Measurements from ENCODE around the gene PKLR. TPM values are rescaled to one million over a fixed set of nuclear protein-coding genes. Genes with fewer than 3 reads are reported as not detected.

The PKLR gene
- total RNA-seq, 1 experiment from 2014 or later, result 0.17 TPM

DNA sequence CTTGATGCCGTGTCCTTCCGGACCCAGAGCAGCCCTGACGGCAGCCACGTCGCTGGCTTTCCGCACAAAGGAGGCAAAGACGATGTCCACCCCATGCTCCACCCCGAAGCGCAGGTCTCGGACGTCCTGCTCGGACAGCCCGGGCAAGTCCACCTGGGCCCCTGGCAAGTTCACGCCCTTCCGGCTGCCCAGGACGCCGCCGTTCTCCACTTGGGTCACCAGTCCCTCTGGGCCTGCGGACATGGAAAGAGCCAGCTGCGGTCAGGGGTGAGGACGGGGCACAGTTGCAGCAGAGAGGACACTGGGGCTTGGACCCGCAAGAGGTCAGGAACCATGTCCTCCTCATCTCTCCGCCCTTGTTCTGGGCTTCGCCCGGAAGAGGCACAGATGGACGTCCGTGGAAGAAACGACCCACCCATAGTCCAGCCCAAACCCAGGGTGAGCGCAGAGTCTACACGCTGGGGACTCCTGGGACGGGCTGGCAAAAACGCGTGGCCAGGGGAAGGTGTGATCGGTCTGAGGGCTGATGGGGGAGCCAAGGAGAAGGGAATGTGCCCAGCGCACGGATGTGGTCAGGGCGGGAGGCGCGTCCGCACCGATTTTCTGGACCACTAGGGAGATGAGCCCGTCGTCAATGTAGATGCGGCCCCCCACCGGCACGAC, 6.6 kb downstream of the PKLR start:
- RAD21 ChIA-PET (ENCODE audit: low non-redundant PET in 1 of 2, low total read pairs in 2 of 2, uncharacterized antibody in 2 of 2, unreplicated experiment in 2 of 2), result no interaction called here
- no peak overlapping the region for H2AFZ ChIP-seq (ENCODE audit: low read depth, low read length, poor library complexity, severe bottlenecking)

More for the DNA sequence above, 6.6 kb downstream of the PKLR start:
- no peak overlapping the region for H3K9ac ChIP-seq (ENCODE audit: low read length)
- H3K4me1 ChIP-seq (ENCODE audit: control insufficient read depth in 1 of 2, insufficient read depth in 2 of 2, low read length in 2 of 2), result no peaks in the 10 kb centered on the region; a peak in 1 of 4 replicates
- ChIA-PET POLR2A (no interaction called here), CTCF (no interaction called here)
- no peak for ATAC-seq
- no peaks in the 10 kb centered on the region for H3K36me3 ChIP-seq (ENCODE audit: control insufficient read depth in 1 of 2, insufficient read depth in 2 of 2, low read length in 2 of 2)
- DNase-seq (ENCODE audit: low read depth, low spot score), result no peak
- no peaks in the 10 kb centered on the region for H3K9me3 ChIP-seq (ENCODE audit: control insufficient read depth in 1 of 2, insufficient read depth in 1 of 2, low read depth in 1 of 2, low read length in 2 of 2)
- H3K27ac ChIP-seq (ENCODE audit: low read depth, low read length), result no peak overlapping the region
- no peaks in the 10 kb centered on the region for H3K9me2 ChIP-seq (ENCODE audit: insufficient read depth)
- H4K20me1 ChIP-seq (ENCODE audit: insufficient read depth), result no peaks in the 10 kb centered on the region
- BruUV-seq (replicated peaks), result no TSS peak
- TF ChIP-seq SRF (IDR thresholded peaks at IDR 0.05; ENCODE audit: low read depth) (no peak), YY1 (IDR thresholded peaks at IDR 0.05; ENCODE audit: extremely low read depth, insufficient replicate concordance, low read depth, low read length) (no peak), EZH2 (IDR thresholded peaks at IDR 0.05) (no peak), FOSL1 (IDR thresholded peaks at IDR 0.05; ENCODE audit: low read depth) (no peak), ELF1 (IDR thresholded peaks at IDR 0.05; ENCODE audit: borderline replicate concordance, low read depth) (no peak), ZBTB33 (IDR thresholded peaks at IDR 0.05; ENCODE audit: extremely low read depth, insufficient replicate concordance, low read length) (no peak), ZFX (IDR thresholded peaks at IDR 0.05) (no peak), EZH2phosphoT487 (IDR thresholded peaks at IDR 0.05; ENCODE audit: borderline replicate concordance) (no peak), RAD21 (IDR thresholded peaks at IDR 0.05; ENCODE audit: low read depth) (no peak), ZNF274 (IDR thresholded peaks at IDR 0.05; ENCODE audit: low read depth, low read length) (no peak), JUND (IDR thresholded peaks at IDR 0.05) (no peak), CEBPB (IDR thresholded peaks at IDR 0.05; ENCODE audit: low read depth) (no peak), TCF7L2 (IDR thresholded peaks at IDR 0.05; ENCODE audit: borderline replicate concordance, extremely low read depth, insufficient read depth, insufficient read length) (no peak), POLR2A (IDR thresholded peaks at IDR 0.05; ENCODE audit: borderline replicate concordance, extremely low read depth, insufficient read depth, insufficient read length) (no peak), CBX3 (IDR thresholded peaks at IDR 0.05; ENCODE audit: low read depth) (no peak)
- TF ChIP-seq, protein P1, sequence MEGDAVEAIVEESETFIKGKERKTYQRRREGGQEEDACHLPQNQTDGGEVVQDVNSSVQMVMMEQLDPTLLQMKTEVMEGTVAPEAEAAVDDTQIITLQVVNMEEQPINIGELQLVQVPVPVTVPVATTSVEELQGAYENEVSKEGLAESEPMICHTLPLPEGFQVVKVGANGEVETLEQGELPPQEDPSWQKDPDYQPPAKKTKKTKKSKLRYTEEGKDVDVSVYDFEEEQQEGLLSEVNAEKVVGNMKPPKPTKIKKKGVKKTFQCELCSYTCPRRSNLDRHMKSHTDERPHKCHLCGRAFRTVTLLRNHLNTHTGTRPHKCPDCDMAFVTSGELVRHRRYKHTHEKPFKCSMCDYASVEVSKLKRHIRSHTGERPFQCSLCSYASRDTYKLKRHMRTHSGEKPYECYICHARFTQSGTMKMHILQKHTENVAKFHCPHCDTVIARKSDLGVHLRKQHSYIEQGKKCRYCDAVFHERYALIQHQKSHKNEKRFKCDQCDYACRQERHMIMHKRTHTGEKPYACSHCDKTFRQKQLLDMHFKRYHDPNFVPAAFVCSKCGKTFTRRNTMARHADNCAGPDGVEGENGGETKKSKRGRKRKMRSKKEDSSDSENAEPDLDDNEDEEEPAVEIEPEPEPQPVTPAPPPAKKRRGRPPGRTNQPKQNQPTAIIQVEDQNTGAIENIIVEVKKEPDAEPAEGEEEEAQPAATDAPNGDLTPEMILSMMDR (IDR thresholded peaks at IDR 0.05 in 2 of 3, conservative IDR thresholded peaks at IDR 0.05 in 1 of 3; ENCODE audit: borderline replicate concordance in 1 of 3, insufficient read depth in 1 of 3, low read depth in 2 of 3, low read length in 2 of 3), result no peak
- TF ChIP-seq, protein P2, sequence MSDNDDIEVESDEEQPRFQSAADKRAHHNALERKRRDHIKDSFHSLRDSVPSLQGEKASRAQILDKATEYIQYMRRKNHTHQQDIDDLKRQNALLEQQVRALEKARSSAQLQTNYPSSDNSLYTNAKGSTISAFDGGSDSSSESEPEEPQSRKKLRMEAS (IDR thresholded peaks at IDR 0.05), result no peak
- TF ChIP-seq, protein P3, sequence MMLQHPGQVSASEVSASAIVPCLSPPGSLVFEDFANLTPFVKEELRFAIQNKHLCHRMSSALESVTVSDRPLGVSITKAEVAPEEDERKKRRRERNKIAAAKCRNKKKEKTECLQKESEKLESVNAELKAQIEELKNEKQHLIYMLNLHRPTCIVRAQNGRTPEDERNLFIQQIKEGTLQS (IDR thresholded peaks at IDR 0.05), result no peak
- H3K4me3 ChIP-seq (replicated peaks in 1 of 2; ENCODE audit: low read depth in 1 of 2, low read length in 2 of 2), result no peak overlapping the region
- H3K4me2 ChIP-seq (ENCODE audit: low read length), result no peak overlapping the region
- intact Hi-C loops (cut with micrococcal nuclease), result no loop called here
- H3K27me3 ChIP-seq (ENCODE audit: insufficient read depth, low read length), result no peaks in the 10 kb centered on the region
- H3K79me2 ChIP-seq (ENCODE audit: insufficient read depth, low read length), result no peaks in the 10 kb centered on the region
